PC-9 (cell line): ENCODE results near the gene BRSK2. TPM values are rescaled to one million over a fixed set of nuclear protein-coding genes. Genes with fewer than 3 reads are reported as not detected.

ENCODE experiments used
- BruUV-seq: library from RNA; stranded (reverse); fragments of 400-500 nt; replicated peaks from 2 replicates; lab custom pipeline; 2021; lab: Mats Ljungman, UMichigan
- CTCF ChIA-PET: fragments of 300-600 bp; sonication (Branson Sonifier 250); formaldehyde crosslinking; loops from one replicate; lab custom pipeline; 2022; ENCODE audit warnings: antibody characterized with exemption; lab: Charles Lee
- POLR2A ChIA-PET: fragments of 300-600 bp; sonication (Branson Sonifier 250); formaldehyde crosslinking; loops from one replicate; lab custom pipeline; 2022; ENCODE audit warnings: antibody characterized with exemption; ENCODE audit not compliant: unreplicated experiment; lab: Charles Lee
- DNase-seq, 2 experiments: peaks; one replicate each; pipeline versions ENCODE4 v3.0.0 to v3.0.0-alpha.2; 2015 to 2022; ENCODE audit warnings: mixed read lengths in 1 of 2
- H2AFZ ChIP-seq: fragments of 200-600 bp; sonication (generic); 2 replicates; pipeline ENCODE4 v1.8.1; 2017; ENCODE audit warnings: antibody characterized with exemption
- H3F3A ChIP-seq: fragments of 200-600 bp; sonication (generic); 2 replicates; pipeline ENCODE4 v1.8.1; 2017; ENCODE audit warnings: antibody characterized with exemption, mild to moderate bottlenecking, low read depth; ENCODE audit not compliant: insufficient read depth
- H3K27ac ChIP-seq: fragments of 200-600 bp; sonication (generic); 2 replicates; pipeline ENCODE4 v1.6.1; 2016; ENCODE audit warnings: mixed run types
- H3K27me3 ChIP-seq: fragments of 200-600 bp; sonication (generic); 2 replicates; pipeline ENCODE4 v1.6.1; 2016; ENCODE audit warnings: low read depth, mixed run types; ENCODE audit not compliant: insufficient read depth
- H3K36me3 ChIP-seq: fragments of 200-600 bp; sonication (generic); 2 replicates; pipeline ENCODE4 v1.6.1; 2016; ENCODE audit warnings: low read depth, mixed run types
- H3K4me1 ChIP-seq: fragments of 200-600 bp; sonication (generic); replicated peaks from 2 replicates; pipeline ENCODE4 v1.6.1; 2016; ENCODE audit warnings: mixed run types; ENCODE audit not compliant: insufficient read depth
- H3K4me2 ChIP-seq: fragments of 200-600 bp; sonication (generic); 2 replicates; pipeline ENCODE4 v1.6.1; 2017; ENCODE audit warnings: mixed run types
- H3K4me3 ChIP-seq: fragments of 200-600 bp; sonication (generic); 2 replicates; pipeline ENCODE4 v1.6.1; 2016; ENCODE audit warnings: mixed run types
- H3K79me2 ChIP-seq: fragments of 200-600 bp; sonication (generic); 2 replicates; pipeline ENCODE4 v1.6.1; 2017; ENCODE audit warnings: low read depth, mixed run types
- H3K9me2 ChIP-seq: fragments of 200-600 bp; sonication (generic); 2 replicates; pipeline ENCODE4 v1.8.1; 2017; ENCODE audit warnings: mild to moderate bottlenecking; ENCODE audit not compliant: insufficient read depth
- H3K9me3 ChIP-seq: fragments of 200-600 bp; sonication (generic); 2 replicates; pipeline ENCODE4 v1.8.1; 2016; ENCODE audit warnings: low read depth; ENCODE audit not compliant: insufficient read depth
- H4K20me1 ChIP-seq: fragments of 200-600 bp; sonication (generic); 2 replicates; pipeline ENCODE4 v1.8.1; 2017; ENCODE audit not compliant: insufficient read depth
- EZH2 ChIP-seq: fragments of 200-600 bp; sonication (generic); IDR thresholded peaks from 2 replicates; pipeline ENCODE4 v1.8.0; 2017; ENCODE audit warnings: antibody characterized with exemption, low read depth
- intact Hi-C: fragments of 100-400 bp; cut with micrococcal nuclease; formaldehyde crosslinking; loops from one replicate; pipeline ENCODE4 v1.10.0; 2022; ENCODE audit not compliant: unreplicated experiment
- total RNA-seq: library from RNA; stranded (reverse); gene quantifications from 2 replicates; pipeline ENCODE4 v1.2.3, GENCODE V29; 2021
- TF ChIP-seq, protein P1 (sequence below): fragments of 200-600 bp; sonication (generic); conservative IDR thresholded peaks from 2 replicates; pipeline ENCODE4 v1.6.1; 2017; ENCODE audit warnings: mixed run types, antibody characterized with exemption, mild to moderate bottlenecking, moderate library complexity

BRSK2 gene
- total RNA-seq, 1 experiment from 2014 or later, result 2.9 TPM

DNA sequence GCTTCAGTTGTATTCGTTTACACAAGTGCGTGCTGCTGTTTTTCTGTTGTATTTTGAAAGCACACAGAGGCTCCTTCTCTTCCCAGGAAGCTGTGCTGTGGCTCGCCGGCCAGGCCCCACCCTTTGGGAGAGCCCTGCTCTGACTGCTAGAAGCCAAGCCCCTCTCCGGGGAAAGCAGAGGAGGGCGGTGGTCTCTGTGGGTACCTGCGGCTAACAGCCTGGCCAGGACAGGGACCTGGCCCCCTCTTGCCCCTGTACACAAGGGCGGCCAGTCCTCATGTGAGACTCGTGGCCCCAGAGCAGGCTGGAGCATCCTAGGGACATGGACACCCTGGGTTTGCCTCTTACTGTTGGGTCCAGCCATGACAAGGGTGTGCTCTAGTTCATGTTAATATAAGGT is 82.0 kb downstream of the BRSK2 start:
- Histone ChIP-seq H3K27ac (no peak overlapping the region), H3F3A (no peaks in the 10 kb centered on the region), H3K36me3 (no peaks in the 10 kb centered on the region), H3K4me2 (no peak overlapping the region), H3K4me3 (no peak overlapping the region), H3K4me1 (no peaks in the 10 kb centered on the region), H3K27me3 (no peaks in the 10 kb centered on the region), H3K9me2 (no peaks in the 10 kb centered on the region), H4K20me1 (no peaks in the 10 kb centered on the region), H3K9me3 (no peaks in the 10 kb centered on the region), H2AFZ (no peak overlapping the region), H3K79me2 (no peaks in the 10 kb centered on the region)
- BruUV-seq, result no TSS peak
- POLR2A ChIA-PET, result no interaction called here
- CTCF ChIA-PET, result no interaction called here
- DNase-seq, result no peak
- intact Hi-C loops, result no loop called here
- TF ChIP-seq, protein P1, sequence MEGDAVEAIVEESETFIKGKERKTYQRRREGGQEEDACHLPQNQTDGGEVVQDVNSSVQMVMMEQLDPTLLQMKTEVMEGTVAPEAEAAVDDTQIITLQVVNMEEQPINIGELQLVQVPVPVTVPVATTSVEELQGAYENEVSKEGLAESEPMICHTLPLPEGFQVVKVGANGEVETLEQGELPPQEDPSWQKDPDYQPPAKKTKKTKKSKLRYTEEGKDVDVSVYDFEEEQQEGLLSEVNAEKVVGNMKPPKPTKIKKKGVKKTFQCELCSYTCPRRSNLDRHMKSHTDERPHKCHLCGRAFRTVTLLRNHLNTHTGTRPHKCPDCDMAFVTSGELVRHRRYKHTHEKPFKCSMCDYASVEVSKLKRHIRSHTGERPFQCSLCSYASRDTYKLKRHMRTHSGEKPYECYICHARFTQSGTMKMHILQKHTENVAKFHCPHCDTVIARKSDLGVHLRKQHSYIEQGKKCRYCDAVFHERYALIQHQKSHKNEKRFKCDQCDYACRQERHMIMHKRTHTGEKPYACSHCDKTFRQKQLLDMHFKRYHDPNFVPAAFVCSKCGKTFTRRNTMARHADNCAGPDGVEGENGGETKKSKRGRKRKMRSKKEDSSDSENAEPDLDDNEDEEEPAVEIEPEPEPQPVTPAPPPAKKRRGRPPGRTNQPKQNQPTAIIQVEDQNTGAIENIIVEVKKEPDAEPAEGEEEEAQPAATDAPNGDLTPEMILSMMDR, result no peak
- no peak for TF ChIP-seq EZH2

DNA sequence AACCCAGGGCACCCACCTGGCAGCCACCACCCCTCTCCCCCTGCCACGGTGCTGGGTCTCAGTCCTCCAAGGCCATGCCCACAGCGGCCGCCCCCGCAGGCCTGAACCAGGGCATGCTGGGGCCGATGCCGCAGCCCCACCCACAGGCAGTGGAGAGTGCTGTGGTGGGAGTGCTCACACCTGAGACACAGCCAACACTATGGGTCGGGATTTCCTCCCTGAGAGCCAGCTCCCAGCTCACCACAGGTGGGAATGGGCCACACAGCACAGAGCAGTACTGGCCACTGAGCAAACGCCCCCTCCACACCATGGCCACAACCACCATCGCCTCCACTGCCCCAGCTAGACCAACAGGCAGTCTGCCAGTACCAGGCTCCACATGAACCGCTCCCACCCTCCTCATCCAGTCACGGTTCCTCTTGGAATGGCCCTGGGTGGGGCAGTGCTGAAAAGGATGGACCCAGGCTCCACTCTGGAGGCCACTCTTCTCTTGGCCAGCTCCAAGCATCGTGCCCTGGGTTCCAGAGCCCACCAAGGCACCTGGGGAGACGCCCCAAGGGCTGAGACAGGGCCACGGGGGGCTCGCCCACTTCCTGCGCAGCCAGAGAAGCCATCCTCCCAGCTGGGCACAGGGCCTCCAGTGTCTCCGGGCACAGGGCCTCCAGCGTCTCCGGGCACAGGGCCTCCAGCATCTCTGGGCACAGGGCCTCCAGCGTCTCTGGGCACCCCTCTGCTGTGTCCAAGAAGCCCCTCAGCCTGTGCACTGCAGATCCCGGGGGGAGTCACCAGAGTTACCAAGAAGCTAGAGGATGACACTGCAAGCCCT is 82.7 kb downstream of the BRSK2 start:
- ChIA-PET CTCF (no interaction called here), POLR2A (no interaction called here)
- Histone ChIP-seq H3K27me3 (no peaks in the 10 kb centered on the region), H2AFZ (no peak overlapping the region), H3K27ac (no peak overlapping the region), H3K4me1 (no peaks in the 10 kb centered on the region), H3K9me3 (no peaks in the 10 kb centered on the region), H3K4me3 (no peak overlapping the region), H3K79me2 (no peaks in the 10 kb centered on the region), H3K36me3 (no peaks in the 10 kb centered on the region), H3K9me2 (no peaks in the 10 kb centered on the region), H3K4me2 (no peak overlapping the region), H4K20me1 (no peaks in the 10 kb centered on the region), H3F3A (no peaks in the 10 kb centered on the region)
- no peak for DNase-seq
- no peak for TF ChIP-seq EZH2
- TF ChIP-seq, protein P1, result no peak
- no TSS peak for BruUV-seq
- intact Hi-C loops, result no loop called here

DNA sequence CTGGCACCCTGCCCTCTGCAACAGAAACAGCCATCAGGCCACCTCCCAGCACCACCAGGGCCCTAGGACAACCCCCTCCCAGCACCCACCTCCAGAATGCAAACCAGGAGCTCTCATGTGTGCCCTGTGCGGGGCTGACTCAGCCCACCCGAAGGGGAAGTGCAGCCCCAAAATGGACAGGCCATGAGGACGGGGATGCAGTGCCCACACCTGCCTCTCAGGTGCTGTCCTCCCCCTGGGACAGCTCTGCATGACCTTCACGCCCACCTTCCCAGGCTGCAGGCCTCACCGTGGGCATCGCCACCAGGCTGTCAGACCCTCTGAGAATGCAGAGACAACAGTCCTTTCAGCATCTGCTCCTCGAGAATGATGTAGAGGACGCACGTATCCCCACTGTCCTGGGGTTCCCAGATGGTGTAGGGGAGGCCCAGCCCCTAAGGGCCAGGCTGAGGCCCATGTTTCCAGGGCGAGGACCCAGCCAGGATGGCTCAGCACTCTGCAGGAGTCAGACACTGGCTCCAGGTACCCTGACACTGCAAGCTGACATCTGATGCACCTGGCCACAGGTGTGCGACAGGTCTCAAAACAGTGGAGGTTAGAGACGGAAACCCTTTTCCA is 83.4 kb downstream of the BRSK2 start:
- no TSS peak for BruUV-seq
- no peaks in the 10 kb centered on the region for H3K36me3 ChIP-seq
- CTCF ChIA-PET, result no interaction called here

More for the DNA sequence above, 83.4 kb downstream of the BRSK2 start:
- Histone ChIP-seq H2AFZ (no peak overlapping the region), H3K9me2 (no peaks in the 10 kb centered on the region), H3K4me2 (no peak overlapping the region), H3F3A (no peaks in the 10 kb centered on the region), H3K4me3 (no peak overlapping the region), H3K27me3 (no peaks in the 10 kb centered on the region), H3K79me2 (no peaks in the 10 kb centered on the region), H3K4me1 (no peaks in the 10 kb centered on the region), H3K27ac (no peak overlapping the region), H4K20me1 (no peaks in the 10 kb centered on the region), H3K9me3 (no peaks in the 10 kb centered on the region)
- POLR2A ChIA-PET, result no interaction called here
- TF ChIP-seq, protein P1, result no peak
- TF ChIP-seq EZH2, result no peak
- no peak for DNase-seq
- intact Hi-C loops, result no loop called here
